ENCODE data around the gene OIP5. TPM values are rescaled to one million over a fixed set of nuclear protein-coding genes. Genes with fewer than 3 reads are reported as not detected.

OIP5 gene
- total and polyA plus RNA-seq, 2 of the 13 experiments (the other 11 are each of a cell fraction or from before 2014, with no cell fraction given) = 10.7 to 38.0 TPM

- no peak for TF ChIP-seq ZNF609 (CRISPR knock-in tag; IDR thresholded peaks at IDR 0.05; ENCODE audit: borderline replicate concordance)
- no peak for TF ChIP-seq ZNF326 (CRISPR knock-in tag; IDR thresholded peaks at IDR 0.05; ENCODE audit: borderline replicate concordance)
- no peak; the same call in 1 of the 2 replicates for TF ChIP-seq PHF21A (CRISPR knock-in tag; IDR thresholded peaks at IDR 0.05)
- TF ChIP-seq NR2F1 (CRISPR knock-in tag; IDR thresholded peaks at IDR 0.05) = no peak
- no peak for TF ChIP-seq ZNF556 (CRISPR knock-in tag; IDR thresholded peaks at IDR 0.05; ENCODE audit: borderline replicate concordance)
- no peak for TF ChIP-seq ZNF136 (CRISPR knock-in tag; IDR thresholded peaks at IDR 0.05; ENCODE audit: low read depth)
- TF ChIP-seq KLF9 (CRISPR knock-in tag; IDR thresholded peaks at IDR 0.05; ENCODE audit: low read depth) = no peak
- TF ChIP-seq FOXO1 (CRISPR knock-in tag; IDR thresholded peaks at IDR 0.05) = 0 out of 2 replicates have a peak, but pooled peaks have one; percentile 8
- TF ChIP-seq ZNF343 (CRISPR knock-in tag; IDR thresholded peaks at IDR 0.05) = no peak
- TF ChIP-seq PPARG (CRISPR knock-in tag; conservative IDR thresholded peaks at IDR 0.05) = no peak
- TF ChIP-seq ZNF605 (CRISPR knock-in tag; IDR thresholded peaks at IDR 0.05) = no peak
- TF ChIP-seq TBP (CRISPR knock-in tag; IDR thresholded peaks at IDR 0.05) = no peak
- TF ChIP-seq ZBTB20 (CRISPR knock-in tag; IDR thresholded peaks at IDR 0.05; ENCODE audit: borderline replicate concordance, low read depth) = no peak
- TF ChIP-seq SOX6 (IDR thresholded peaks at IDR 0.05) = no peak
- TF ChIP-seq SOX6 (CRISPR knock-in tag; IDR thresholded peaks at IDR 0.05) = 0 out of 2 replicates have a peak, but pooled peaks have one; percentile 31
- TF ChIP-seq UBTF (CRISPR knock-in tag; IDR thresholded peaks at IDR 0.05) = peak; percentile 95
- no peak for TF ChIP-seq CCDC6 (CRISPR knock-in tag; IDR thresholded peaks at IDR 0.05)
- TF ChIP-seq RARA (CRISPR knock-in tag; IDR thresholded peaks at IDR 0.05) = peak; percentile 5; the same call in 1 of the 2 replicates
- TF ChIP-seq ZNF770 (CRISPR knock-in tag; IDR thresholded peaks at IDR 0.05) = no peak; the same call in 1 of the 2 replicates
- 0 out of 2 replicates have a peak, but pooled peaks have one; percentile 14 for TF ChIP-seq ZBTB7B (CRISPR knock-in tag; IDR thresholded peaks at IDR 0.05)
- TF ChIP-seq CHCHD3 (CRISPR knock-in tag; IDR thresholded peaks at IDR 0.05) = 0 out of 2 replicates have a peak, but pooled peaks have one; percentile 2
- TF ChIP-seq MATR3 (CRISPR knock-in tag; IDR thresholded peaks at IDR 0.05) = no peak
- TF ChIP-seq MXI1 (IDR thresholded peaks at IDR 0.05; ENCODE audit: borderline replicate concordance, low read depth, low read length) = no peak
Measured at GRCh38 chr15:41333026-41333562, 703 bp upstream of the OIP5 start (continued).
